Upper lobe of left lung (tissue), 4 donors: ENCODE results near the gene SLC48A1.

Experiments
- CTCF ChIP-seq, 6 experiments: fragments of 450-650 bp in 4 of 6; fragments of 200-600 bp in 2 of 6; sonication (generic) in 2 of 6; IDR thresholded peaks; one replicate each; pipeline ENCODE4 v1.5.1; 2016 to 2019; ENCODE audit warnings: antibody characterized with exemption in 6 of 6
- EP300 ChIP-seq, 4 donors: sonication (generic); formaldehyde crosslinking; IDR thresholded peaks; one replicate each; pipeline ENCODE4 v1.5.1; 2017; ENCODE audit warnings: antibody characterized with exemption in 4 of 4, control low read depth in 2 of 4
- POLR2A ChIP-seq, 4 donors: fragments of 450-650 bp; IDR thresholded peaks; one replicate each; pipeline ENCODE4 v1.5.1; 2016 to 2017; ENCODE audit warnings: antibody characterized with exemption in 4 of 4, mild to moderate bottlenecking in 2 of 4
- POLR2AphosphoS5 ChIP-seq, 2 donors: sonication (generic); formaldehyde crosslinking; IDR thresholded peaks; one replicate each; pipeline ENCODE4 v1.5.1; 2017; ENCODE audit warnings: antibody characterized with exemption in 2 of 2

GRCh38 chr12:47820631-47821345 is 47.8 kb downstream of the SLC48A1 start:
- no peak for TF ChIP-seq CTCF (IDR thresholded peaks at IDR 0.05)
- peak; percentile 66 to 69 for TF ChIP-seq POLR2AphosphoS5 (IDR thresholded peaks at IDR 0.05)
- TF ChIP-seq POLR2A (IDR thresholded peaks at IDR 0.05): peak in 2 of 4 donors; percentile 21 to 65
- TF ChIP-seq EP300 (IDR thresholded peaks at IDR 0.05): peak in 1 of 4 donors; percentile 13
